GM18873 (cell line): Measurements from ENCODE around the gene SLC6A17.

Experiments
- ATAC-seq: cut with Tn5 transposase; IDR thresholded peaks from one replicate; pipeline ENCODE4 v1.9.1; 2021; ENCODE audit warnings: mild to moderate bottlenecking, moderate library complexity, moderate number of reproducible peaks; ENCODE audit not compliant: unreplicated experiment, low FRiP score

Gene SLC6A17

DNA sequence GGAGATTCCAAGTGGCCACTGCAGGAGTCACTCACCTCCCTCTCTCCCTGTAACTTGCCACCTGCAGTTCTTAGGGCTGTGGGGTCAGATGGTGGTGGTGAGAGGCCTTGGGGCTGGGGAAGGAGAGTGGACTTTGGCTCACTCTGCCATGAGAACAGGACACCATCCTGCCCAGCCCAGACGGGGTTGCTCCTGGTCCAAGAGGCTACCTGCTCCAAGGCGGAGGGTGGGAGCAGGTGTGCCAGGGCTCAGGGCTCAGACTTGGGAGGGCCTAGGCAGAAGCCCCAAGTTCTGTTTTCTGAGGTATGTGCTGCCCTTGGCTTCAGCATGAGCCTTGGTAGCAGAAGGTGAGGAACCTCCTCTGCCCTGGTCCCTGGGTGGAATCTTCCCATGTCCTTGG lies 48.5 kb downstream of the SLC6A17 start:
- no peak for ATAC-seq

DNA sequence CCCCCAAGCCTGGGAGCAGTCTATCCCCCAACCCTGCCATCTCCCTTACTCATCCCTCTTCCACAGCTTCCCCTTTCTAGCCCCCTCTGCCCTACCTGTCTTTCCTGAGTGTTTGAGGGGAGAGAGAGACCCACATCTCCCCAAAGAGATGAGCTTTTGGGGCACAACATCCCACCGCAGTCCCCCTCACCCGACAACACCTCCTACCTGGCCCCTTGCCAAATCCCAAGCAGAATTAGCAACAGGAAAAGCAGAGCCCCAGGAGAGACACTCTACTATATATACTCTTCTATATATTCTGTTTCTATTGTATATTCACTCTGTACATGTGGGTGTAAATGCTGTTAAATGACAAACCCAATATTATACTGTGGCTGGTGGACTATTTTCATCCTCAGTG lies 49.9 kb downstream of the SLC6A17 start:
- no peak for ATAC-seq

DNA sequence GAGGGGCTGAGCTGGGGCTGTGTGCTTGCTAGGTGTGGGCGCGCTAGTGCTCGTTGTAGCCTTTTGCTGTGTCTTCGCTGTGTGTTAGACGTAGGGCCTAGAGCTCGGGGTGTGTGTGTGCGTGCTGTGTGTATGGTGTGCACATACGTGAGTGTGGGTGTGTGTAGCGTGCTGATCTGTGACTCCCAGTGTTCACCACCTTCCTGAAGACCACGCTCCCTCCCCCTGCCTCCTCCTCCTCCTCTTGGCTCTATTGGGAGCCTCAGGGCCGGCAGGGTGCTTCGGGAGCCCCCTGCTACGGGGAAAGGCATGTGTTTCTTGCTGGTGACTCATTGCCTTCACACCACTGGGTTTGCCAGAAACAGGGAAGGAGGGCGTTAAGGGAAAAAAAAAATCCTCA lies 50.4 kb downstream of the SLC6A17 start:
- ATAC-seq: no peak

GRCh38 chr1:110201157-110201825 lies 51.0 kb downstream of the SLC6A17 start:
- ATAC-seq: no peak

DNA sequence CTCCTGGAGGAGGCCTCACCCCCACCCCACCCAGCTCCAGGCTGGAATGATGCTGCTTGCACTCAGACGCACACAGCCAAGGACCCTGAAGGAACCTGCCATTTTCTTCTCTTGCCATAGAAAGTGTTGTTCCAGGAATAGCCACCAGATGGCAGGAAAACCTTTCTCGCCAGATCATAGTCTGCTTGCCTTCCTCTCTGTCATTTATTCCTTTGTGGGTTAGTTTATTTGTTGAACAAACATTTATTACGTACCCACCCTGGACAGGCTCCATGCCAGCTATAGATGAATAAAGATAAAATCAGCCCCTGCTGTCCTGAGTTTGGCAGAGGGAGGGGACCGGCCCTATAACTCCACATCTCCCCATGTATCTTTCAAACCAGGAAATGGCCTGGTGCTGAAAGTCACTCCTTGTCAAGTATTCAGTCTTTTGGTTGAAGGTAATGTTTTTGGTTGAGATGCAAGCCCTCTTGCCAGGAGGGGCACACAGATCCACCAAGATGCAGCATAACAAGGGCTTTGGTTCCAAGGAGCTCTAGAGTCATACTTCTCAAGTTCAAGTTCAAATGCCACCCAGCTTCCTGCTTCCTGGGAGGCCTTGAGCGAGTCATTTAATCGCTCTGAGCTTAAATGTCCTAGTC lies 52.8 kb downstream of the SLC6A17 start:
- no peak for ATAC-seq

DNA sequence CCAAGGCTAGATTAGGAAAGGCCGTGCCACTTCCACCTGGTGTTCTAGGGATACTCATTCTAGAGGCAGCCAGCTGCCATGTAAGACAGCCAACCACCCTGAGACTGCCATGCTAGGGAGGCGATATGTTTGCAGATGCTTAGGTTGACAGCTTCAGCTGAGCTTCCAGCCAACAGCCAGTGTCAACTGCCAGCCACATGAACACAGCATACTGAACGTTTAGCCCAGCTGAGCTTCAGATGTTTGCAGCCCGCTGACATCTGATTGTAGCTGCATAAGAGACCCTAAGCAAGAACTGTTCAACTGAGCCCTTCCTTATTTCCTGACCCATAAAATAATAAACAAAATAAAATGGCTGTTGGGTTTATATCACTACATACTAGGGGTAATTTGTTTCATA lies 54.9 kb downstream of the SLC6A17 start:
- ATAC-seq: no peak

DNA sequence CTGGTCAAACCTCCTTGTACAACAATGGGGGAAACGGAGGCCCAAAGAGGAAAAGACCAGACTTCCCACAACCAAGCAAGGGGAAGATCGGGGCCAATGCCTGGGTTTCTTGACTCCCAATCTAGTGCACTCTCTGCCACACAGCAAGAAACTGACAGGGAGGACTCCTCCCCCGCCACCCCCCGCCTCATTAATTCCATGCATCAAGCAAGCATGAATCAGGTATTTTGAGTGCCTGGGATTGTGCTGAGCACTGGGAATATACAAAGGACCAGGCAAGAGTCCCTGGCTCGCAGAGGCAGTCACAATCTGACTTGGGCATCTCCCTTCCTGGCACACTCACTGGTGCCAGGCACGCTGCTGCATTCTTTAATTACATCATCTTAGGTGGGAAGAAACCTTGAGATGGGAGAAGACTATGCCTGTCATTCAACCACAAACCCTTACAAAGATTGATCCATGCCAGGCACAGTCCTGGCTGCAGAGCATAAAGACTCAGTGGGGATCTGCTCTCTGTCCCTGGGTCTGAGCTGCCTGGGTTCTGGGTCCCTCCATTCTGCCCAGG lies 55.4 kb downstream of the SLC6A17 start:
- ATAC-seq: no peak

GRCh38 chr1:110206261-110206920 lies 56.1 kb downstream of the SLC6A17 start:
- ATAC-seq: no peak

DNA sequence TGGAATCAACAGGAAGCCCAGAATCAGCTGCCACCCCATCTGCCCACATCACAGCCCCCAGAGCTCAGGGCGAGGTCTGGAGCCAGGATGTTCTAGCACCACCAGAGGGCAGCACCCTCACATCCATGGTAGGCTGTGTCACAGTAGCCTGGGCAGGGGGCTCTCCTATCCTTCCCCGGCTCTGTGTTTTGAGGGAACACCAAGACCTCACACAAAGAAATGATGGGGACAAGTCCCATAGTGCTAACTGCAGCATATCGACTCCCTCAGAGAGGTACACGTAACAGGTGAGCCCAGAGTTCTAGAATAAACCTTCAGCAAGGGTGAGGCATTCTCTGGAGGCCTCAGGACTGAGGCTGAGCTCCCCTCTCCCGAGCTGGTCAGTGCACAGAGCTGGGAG lies 57.5 kb downstream of the SLC6A17 start:
- no peak for ATAC-seq

DNA sequence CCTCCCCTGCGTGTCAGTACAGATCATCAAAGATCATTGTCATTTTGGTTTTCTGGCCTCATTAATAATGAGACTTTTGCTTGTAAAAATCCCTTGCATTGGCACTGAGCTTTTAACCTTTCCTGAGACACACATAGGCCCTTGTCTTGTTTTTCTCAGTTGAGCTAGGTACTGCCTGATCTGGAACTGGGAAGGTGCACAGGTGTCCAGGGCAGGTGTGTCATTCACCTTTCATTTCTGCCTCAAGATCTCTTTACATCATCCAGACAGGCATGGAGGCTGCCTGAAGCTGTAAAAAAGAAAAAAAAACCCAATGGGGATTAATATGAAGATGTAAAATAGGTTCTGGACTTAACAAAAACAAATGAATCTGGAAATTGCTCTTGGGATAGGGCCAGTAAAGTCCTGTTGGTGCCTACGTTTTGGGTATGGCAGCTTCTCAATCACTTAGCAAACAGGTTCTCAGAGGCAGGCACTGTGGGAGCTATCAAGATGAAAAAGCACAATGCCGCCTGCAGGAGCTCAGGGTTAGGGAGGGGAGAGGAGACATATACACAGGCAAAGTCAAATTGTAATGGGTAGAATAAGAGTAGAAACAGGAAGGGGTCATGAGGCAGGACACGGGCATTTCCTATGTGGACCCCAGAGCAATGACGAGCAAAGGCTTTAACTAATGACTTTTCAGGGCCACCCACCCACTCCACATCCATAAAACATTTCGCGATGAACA lies 58.8 kb downstream of the SLC6A17 start:
- ATAC-seq: no peak

- ATAC-seq: peak; percentile 57
Observed at GRCh38 chr1:110209715-110210603, 59.7 kb downstream of the SLC6A17 start, which contains the start of gene KCNC4. Gene KCNC4, plus strand, starts transcription at chr1:110210314. Its CDS starts 1,186 bp downstream, at chr1:110211500.

DNA sequence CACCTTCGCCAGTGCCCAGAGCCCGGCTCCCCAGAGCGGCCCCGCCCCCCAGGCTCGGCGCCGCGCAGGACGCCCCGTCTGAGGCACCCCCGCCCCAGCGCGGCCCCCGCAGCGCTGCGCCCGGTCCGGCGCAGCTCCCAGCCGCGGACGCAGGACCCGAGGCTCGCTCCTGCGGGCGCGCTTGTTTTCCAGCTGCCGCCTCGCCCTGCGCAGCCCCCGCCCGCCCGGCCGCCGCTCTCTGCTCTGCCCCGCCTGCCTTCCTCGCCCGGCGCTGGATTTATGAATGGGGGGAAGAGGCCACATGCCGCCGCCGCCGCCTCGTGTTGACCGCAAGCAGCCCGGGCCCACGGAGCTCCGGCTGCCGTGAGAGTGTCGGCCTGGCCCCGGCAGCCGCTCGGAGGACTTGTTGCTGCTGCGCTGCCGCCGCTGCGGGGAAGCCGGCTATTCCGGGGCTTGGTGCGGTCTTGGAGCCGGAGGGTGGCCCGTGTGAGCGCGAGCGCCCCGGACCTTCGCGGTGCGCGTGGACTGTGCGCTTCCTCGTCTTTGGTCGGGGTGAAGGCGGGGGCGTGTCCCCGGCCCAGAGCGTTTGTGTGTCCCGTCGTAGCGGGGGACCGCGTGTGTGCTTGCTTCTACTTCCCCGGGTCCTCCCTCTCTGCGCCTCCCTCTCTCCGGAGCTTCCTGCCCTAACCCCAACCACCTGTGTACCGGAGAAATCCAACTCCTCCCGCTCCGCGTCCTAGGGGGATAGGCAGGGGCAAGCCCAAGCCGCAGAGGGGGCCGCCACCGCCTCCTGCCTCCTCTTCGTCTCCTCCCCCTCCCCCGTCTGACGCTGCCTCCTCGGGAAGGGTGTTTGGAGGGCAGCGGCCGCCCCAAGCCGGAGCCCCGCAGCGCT lies 60.6 kb downstream of the SLC6A17 start:
- ATAC-seq: no peak

DNA sequence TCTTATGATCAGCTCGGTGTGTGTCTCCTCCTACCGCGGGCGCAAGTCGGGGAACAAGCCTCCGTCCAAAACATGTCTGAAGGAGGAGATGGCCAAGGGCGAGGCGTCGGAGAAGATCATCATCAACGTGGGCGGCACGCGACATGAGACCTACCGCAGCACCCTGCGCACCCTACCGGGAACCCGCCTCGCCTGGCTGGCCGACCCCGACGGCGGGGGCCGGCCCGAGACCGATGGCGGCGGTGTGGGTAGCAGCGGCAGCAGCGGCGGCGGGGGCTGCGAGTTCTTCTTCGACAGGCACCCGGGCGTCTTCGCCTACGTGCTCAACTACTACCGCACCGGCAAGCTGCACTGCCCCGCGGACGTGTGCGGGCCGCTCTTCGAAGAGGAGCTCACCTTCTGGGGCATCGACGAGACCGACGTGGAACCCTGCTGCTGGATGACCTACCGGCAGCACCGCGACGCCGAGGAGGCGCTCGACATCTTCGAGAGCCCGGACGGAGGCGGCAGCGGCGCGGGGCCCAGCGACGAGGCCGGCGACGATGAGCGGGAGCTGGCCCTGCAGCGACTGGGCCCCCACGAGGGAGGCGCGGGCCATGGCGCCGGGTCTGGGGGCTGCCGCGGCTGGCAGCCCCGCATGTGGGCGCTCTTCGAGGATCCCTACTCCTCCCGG lies 61.3 kb downstream of the SLC6A17 start:
- no peak for ATAC-seq

DNA sequence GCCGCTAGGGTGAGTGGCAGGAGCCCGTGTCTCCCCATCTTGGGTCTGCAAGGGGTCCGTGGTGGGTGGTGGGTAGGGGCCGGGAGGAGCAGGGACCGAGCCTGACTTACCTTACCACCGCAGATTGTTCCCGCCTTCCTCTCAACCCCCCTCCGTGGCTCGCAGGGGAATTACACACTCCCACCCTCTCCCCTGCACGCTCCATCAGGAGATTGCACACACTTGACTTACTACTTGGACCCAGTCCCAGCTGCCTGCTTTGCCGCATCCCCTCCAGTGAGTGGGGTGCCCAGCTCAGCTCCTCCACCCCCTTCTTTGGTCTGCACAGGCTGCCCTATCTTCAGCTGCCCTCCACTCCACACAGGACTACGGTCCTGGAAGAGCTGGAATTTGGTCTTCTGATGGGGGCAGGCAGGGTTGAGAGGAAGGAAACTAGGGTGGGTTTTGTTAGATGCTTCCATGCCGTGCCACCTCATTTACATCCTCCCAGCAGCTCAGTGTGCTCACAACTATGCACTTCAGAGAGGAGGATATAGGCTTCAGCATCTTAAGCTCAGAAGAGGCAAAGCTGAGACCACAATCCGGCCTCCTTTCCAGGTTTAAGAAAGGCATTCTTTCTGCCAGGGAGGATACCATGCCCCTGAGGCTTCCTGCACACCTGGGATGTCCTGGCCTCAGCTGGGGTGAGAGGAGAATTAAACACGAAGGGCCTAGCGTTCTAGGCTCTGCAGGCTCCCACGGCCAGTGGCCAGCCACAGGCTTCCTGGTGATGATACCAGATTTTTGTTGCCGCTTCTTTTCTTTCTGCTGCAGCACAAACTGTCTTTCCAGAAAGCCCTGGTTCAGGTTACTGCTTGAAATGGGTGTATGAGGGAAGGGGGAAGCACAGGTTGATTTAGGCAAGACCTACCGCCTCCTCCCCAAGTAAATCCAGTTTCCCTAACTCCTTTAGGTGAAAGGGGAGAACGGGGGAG lies 62.2 kb downstream of the SLC6A17 start:
- ATAC-seq: no peak

DNA sequence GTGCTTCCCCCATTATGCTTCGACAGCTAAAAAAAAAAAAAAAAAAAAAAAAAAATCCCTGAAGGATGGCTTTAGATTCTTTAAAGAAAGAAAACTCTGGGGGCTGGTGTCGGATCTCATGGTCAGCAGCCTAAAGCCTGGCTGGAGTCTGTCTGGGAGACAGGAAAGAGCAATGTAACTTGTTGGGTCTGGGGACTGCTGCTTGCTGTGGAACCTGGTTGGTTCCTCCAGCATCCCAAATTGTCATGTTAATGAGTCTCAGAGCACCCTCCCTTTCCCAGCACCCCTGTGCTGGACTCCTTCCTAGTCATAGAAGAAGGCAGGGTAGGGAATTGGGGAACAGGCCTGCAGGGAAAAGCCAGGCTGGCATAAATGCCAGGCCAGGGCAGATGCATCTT lies 62.8 kb downstream of the SLC6A17 start:
- no peak for ATAC-seq

- ATAC-seq: no peak
Observed at GRCh38 chr1:110214454-110215404, 64.4 kb downstream of the SLC6A17 start.
